ENCODE measurements around the gene NUDT16L1.

The NUDT16L1 gene

DNA sequence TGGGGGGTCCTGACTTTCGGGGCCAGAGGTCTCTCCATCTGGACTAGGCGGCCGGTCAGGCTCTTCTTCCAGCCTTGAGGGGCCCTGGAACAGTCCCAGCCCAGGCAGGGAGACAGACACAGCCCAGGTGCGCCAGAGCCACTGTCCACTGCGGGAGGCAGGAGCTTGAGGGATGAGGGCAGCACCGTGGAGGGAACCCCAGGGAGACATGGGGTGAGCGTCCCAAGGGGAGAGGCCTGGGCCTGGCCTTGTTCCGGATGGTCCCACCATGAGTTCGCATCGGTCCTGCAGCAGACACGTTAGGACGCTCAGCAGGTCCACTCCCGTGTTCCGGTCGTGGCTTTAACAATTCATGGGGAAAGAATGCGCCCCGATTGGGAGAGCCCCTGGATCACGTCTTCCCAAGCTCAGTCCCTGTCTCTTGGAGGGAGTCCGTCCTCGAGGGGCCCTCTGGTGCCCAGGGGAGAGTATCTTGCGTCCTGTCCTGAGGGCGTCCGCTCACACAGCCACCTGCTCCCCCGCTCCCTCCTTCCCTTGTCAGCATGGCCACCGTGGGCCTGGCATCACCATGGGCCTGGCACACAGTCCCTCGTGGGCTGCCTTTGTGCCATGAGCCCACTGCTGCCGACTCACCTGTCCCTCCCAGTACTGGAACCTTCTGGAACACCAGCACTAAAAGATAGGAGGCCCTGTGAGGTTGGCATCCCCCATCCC lies 6.7 kb upstream of the NUDT16L1 start:
- Mint-ChIP-seq H3K4me1 (peaks cover 4% of the 10 kb centered on the region), H3K27me3 (ENCODE audit: low read depth) (no peaks in the 10 kb centered on the region), H3K27ac (no peak overlapping the region), H3K4me3 (no peak overlapping the region), H3K9me3 (no peaks in the 10 kb centered on the region), H3K36me3 (ENCODE audit: low read depth) (peaks cover 12% of the 10 kb centered on the region)
- TF ChIP-seq, protein P1, sequence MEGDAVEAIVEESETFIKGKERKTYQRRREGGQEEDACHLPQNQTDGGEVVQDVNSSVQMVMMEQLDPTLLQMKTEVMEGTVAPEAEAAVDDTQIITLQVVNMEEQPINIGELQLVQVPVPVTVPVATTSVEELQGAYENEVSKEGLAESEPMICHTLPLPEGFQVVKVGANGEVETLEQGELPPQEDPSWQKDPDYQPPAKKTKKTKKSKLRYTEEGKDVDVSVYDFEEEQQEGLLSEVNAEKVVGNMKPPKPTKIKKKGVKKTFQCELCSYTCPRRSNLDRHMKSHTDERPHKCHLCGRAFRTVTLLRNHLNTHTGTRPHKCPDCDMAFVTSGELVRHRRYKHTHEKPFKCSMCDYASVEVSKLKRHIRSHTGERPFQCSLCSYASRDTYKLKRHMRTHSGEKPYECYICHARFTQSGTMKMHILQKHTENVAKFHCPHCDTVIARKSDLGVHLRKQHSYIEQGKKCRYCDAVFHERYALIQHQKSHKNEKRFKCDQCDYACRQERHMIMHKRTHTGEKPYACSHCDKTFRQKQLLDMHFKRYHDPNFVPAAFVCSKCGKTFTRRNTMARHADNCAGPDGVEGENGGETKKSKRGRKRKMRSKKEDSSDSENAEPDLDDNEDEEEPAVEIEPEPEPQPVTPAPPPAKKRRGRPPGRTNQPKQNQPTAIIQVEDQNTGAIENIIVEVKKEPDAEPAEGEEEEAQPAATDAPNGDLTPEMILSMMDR (IDR thresholded peaks at IDR 0.05; ENCODE audit: unreplicated experiment in 3 of 3), result no peak

DNA sequence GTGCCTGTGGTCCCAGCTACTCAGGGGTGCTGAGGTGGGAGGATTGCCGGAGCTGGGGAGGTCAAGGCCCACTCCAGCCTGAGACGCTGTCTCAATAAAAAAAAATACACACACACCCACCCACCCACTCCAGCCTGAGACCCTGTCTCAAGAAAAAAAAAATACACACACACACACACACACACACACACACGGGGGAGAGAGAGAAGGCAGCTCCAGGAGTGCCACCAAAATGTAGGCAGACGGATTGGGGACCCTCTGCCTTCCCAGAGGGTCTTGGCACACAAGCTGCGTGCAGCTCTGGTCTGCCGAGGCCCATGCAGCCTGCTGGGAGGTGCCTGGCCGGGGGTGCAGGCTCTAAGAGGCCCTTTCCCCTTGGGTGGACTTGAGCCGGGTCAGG lies 5.9 kb upstream of the NUDT16L1 start:
- H3K27ac Mint-ChIP-seq, result no peak overlapping the region

DNA sequence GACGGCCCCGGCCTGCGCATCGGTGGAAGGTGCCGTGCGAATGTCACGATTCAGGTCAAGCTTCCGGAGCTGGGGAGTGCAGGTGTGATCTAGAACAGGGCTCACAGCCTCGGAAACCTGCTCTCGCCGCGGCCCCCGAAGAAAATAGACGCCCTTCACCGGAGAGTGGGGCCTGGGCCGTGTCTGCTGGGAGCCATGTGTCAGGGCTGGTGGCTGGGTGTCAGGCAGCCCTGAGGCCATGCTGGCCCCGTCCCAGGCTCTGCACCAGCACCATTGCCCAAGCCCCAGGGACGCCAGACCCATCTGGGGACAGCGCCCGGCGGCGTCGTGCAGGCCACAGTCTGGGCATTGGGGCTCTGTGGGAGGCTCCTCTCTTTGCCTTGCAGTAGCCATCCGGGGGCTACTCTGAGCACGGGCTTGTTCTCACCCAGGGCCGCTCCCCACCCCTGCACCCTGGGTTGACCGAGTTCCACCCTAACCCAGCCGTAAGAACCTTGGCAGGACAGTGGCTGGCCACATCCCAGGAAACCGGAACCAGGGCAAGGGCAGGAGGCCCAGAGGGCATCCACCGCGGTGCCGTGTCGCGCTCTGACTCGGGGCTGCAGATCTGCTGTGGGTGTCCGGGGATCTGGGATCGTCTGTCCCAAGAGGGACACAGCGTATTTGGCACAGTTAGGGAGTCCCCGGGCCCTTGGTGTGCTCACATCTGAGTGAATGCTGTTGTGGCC lies 5.3 kb upstream of the NUDT16L1 start:
- Mint-ChIP-seq H3K27me3 (ENCODE audit: low read depth) (no peaks in the 10 kb centered on the region), H3K4me3 (no peak overlapping the region), H3K4me1 (peaks cover 4% of the 10 kb centered on the region), H3K36me3 (ENCODE audit: low read depth) (peaks cover 10% of the 10 kb centered on the region), H3K9me3 (no peaks in the 10 kb centered on the region), H3K27ac (no peak overlapping the region)
- TF ChIP-seq, protein P1 (IDR thresholded peaks at IDR 0.05; ENCODE audit: unreplicated experiment in 3 of 3), result no peak

More for the DNA sequence above, 5.9 kb upstream of the NUDT16L1 start:
- peaks cover 4% of the 10 kb centered on the region for H3K4me1 Mint-ChIP-seq
- H3K27me3 Mint-ChIP-seq (ENCODE audit: low read depth), result no peaks in the 10 kb centered on the region
- no peaks in the 10 kb centered on the region for H3K9me3 Mint-ChIP-seq
- H3K36me3 Mint-ChIP-seq (ENCODE audit: low read depth), result peaks cover 10% of the 10 kb centered on the region
- TF ChIP-seq, protein P1 (IDR thresholded peaks at IDR 0.05; ENCODE audit: unreplicated experiment in 3 of 3), result no peak
- no peak overlapping the region for H3K4me3 Mint-ChIP-seq

DNA sequence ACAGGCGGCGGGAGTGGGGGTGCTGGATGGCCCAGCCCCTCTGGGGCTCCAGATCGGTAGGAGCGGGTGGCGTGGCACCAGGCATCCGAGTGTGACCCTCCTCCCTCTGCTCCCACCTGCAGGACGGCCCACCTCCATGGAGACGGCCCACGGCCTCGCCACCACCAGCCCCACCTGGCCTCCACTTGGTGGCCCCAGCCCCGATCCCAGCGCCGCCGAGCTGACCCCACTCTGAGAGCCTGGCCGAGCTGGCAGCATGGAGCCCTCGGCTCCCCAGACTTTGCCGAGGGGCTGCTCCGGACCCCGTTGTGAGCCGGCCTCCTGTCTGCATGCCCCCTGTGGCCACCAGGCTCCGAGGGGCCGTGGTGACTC lies 4.7 kb upstream of the NUDT16L1 start:
- no peak overlapping the region for H3K27ac Mint-ChIP-seq
- TF ChIP-seq, protein P1 (IDR thresholded peaks at IDR 0.05; ENCODE audit: unreplicated experiment in 3 of 3), result no peak
- H3K9me3 Mint-ChIP-seq, result no peaks in the 10 kb centered on the region
- H3K4me1 Mint-ChIP-seq, result peaks cover 4% of the 10 kb centered on the region
- no peak overlapping the region for H3K4me3 Mint-ChIP-seq
- no peaks in the 10 kb centered on the region for H3K27me3 Mint-ChIP-seq (ENCODE audit: low read depth)
- peaks cover 10% of the 10 kb centered on the region for H3K36me3 Mint-ChIP-seq (ENCODE audit: low read depth)

DNA sequence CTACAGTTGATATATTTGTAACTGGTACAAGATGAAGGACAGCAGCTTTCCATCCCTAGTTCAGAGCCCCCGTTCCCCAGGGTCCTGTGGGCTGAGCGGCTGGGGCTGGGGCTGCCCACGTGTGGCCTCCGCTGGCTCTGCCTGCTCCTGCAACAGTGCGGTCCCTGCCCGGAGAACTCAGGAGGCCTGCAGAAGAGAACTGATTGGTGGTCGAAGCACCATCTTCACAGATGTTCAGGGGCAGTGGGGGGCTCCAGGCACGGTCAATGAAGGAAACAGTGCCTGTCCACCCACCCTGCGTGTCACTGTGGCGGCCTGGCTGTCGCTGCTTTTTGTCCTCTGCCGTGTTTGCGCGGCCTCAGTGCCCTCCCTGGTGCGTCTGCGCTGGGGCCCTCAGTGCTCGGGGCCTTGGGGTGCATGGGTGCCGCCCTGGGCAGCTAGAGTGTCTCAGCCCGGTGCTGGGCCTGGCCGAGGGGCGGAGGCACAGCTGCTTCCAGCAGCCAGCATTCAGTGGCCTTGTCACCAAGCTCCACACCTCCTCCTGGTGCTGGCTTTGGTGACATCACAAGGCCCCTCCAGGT lies 4.2 kb upstream of the NUDT16L1 start:
- Mint-ChIP-seq H3K27me3 (ENCODE audit: low read depth) (no peaks in the 10 kb centered on the region), H3K4me3 (no peak overlapping the region), H3K4me1 (peaks cover 4% of the 10 kb centered on the region), H3K36me3 (ENCODE audit: low read depth) (peaks cover 10% of the 10 kb centered on the region), H3K27ac (no peak overlapping the region), H3K9me3 (no peaks in the 10 kb centered on the region)
- TF ChIP-seq, protein P1 (IDR thresholded peaks at IDR 0.05; ENCODE audit: unreplicated experiment in 3 of 3), result no peak
